Ramos (cell line): ENCODE results near the gene RNF32.

Experiments
- in situ Hi-C: fragments of 300-500 bp; cut with MboI; formaldehyde crosslinking; loops from one replicate; pipeline ENCODE4 v1.14.3; 2022; ENCODE audit warnings: low sequenced_read_pairs; ENCODE audit not compliant: unreplicated experiment

The RNF32 gene

GRCh38 chr7:156722043-156722826, 81.7 kb downstream of the RNF32 start:
- in situ Hi-C loops = no loop called here

DNA sequence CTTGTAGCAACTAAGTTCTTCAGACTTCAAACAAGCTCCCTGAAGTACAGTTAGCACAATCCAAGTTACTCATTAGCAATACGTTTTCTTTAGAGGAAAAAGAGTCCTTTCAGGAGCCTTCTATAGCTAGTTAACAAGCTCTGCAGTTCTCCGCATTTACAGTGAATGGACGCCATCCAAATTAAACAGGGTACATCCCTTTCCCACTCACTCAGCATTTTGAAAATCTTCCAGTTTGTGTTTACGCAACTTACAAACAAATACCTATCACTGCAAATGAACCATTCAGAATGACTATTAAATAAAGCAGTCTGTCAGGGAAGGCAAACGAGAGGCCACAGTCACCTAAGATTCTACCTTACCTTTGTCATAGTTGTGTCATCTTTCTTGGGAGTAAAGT, 84.5 kb downstream of the RNF32 start:
- in situ Hi-C loops = no loop called here

- in situ Hi-C loops = no loop called here
These were observed 85.4 kb downstream of the RNF32 start for GRCh38 chr7:156725936-156726335.
